K562 (cell line): ENCODE measurements around the gene WASL. TPM values are rescaled to one million over a fixed set of nuclear protein-coding genes. Genes with fewer than 3 reads are reported as not detected.

Source experiments
- BCL6 ChIP-seq: fragments of 250-450 bp; sonication (Bioruptor Pico); IDR thresholded peaks from 2 replicates; pipeline ENCODE4 v1.4.0; 2020
- CAMTA2 ChIP-seq: fragments of 250-450 bp; sonication (Bioruptor Pico); conservative IDR thresholded peaks from 2 replicates; pipeline ENCODE4 v1.5.1; 2022
- CBFA2T2 ChIP-seq: fragments of 450-650 bp; conservative IDR thresholded peaks from 2 replicates; pipeline ENCODE4 v1.6.1; 2017; ENCODE audit warnings: mild to moderate bottlenecking
- CUX1 ChIP-seq: fragments of 200-800 bp; sonication (Bioruptor generic); IDR thresholded peaks from 2 replicates; pipeline ENCODE4 v1.6.1; 2016; ENCODE audit warnings: missing genetic modification characterization, missing compliant biosample characterization
- ETV1 ChIP-seq: fragments of 450-650 bp; conservative IDR thresholded peaks from 2 replicates; pipeline ENCODE4 v1.6.1; 2016; ENCODE audit warnings: missing genetic modification characterization, control low read depth, low read depth, missing compliant biosample characterization
- HEY1 ChIP-seq: fragments of 250-450 bp; sonication (Bioruptor Pico); IDR thresholded peaks from 2 replicates; pipeline ENCODE4 v1.5.0; 2020; ENCODE audit warnings: mild to moderate bottlenecking, moderate library complexity, borderline replicate concordance
- MXD1 ChIP-seq: fragments of 250-450 bp; sonication (Bioruptor Pico); IDR thresholded peaks from 2 replicates; pipeline ENCODE4 v1.8.0; 2021; ENCODE audit warnings: borderline replicate concordance, mild to moderate bottlenecking, moderate library complexity; ENCODE audit not compliant: poor library complexity, severe bottlenecking
- NCOR1 ChIP-seq: fragments of 450-650 bp; IDR thresholded peaks from 2 replicates; pipeline ENCODE4 v1.6.1; 2016; ENCODE audit warnings: mild to moderate bottlenecking, moderate library complexity
- NEUROD1 ChIP-seq: fragments of 150-350 bp; IDR thresholded peaks from 2 replicates; pipeline ENCODE4 v1.6.1; 2014; ENCODE audit warnings: borderline replicate concordance, low read length, low read depth; ENCODE audit not compliant: partially characterized antibody
- RBM34 ChIP-seq: fragments of 200-400 bp; formaldehyde crosslinking; IDR thresholded peaks from 2 replicates; pipeline ENCODE4 v1.6.1; 2018; ENCODE audit warnings: low read length, borderline replicate concordance; ENCODE audit not compliant: insufficient read depth
- TOE1 ChIP-seq, 2 experiments: fragments of 450-650 bp in 1 of 2; sonication (generic) in 1 of 2; formaldehyde crosslinking in 1 of 2; IDR thresholded peaks; 2 replicates each; pipeline versions ENCODE4 v1.7.1 to v1.8.0; 2016 to 2022; ENCODE audit warnings: borderline replicate concordance in 2 of 2, mild to moderate bottlenecking in 2 of 2, antibody characterized with exemption in 1 of 2, inconsistent platforms in 1 of 2, low read depth in 1 of 2, missing genetic modification reagents in 1 of 2, moderate library complexity in 1 of 2
- ZNF23 ChIP-seq: fragments of 250-450 bp; sonication (Bioruptor Pico); IDR thresholded peaks from 2 replicates; pipeline ENCODE4 v1.4.0; 2020; ENCODE audit warnings: mild to moderate bottlenecking
- ZNF277 ChIP-seq: fragments of 250-450 bp; sonication (Bioruptor Pico); IDR thresholded peaks from 2 replicates; pipeline ENCODE4 v1.8.0; 2022; ENCODE audit warnings: inconsistent platforms, mild to moderate bottlenecking, moderate library complexity, borderline replicate concordance
- ZNF431 ChIP-seq: sonication (generic); formaldehyde crosslinking; IDR thresholded peaks from 2 replicates; pipeline ENCODE4 v1.8.0; 2022; ENCODE audit warnings: mild to moderate bottlenecking, missing genetic modification reagents
- ZNF444 ChIP-seq: fragments of 250-450 bp; sonication (Bioruptor Pico); IDR thresholded peaks from 2 replicates; pipeline ENCODE4 v1.4.0; 2020; ENCODE audit warnings: mild to moderate bottlenecking, moderate library complexity
- ZNF589 ChIP-seq: fragments of 200-800 bp; sonication (Bioruptor generic); IDR thresholded peaks from 2 replicates; pipeline ENCODE4 v1.6.1; 2016; ENCODE audit warnings: low read depth, missing genetic modification characterization, missing compliant biosample characterization
- polyA plus RNA-seq, 8 experiments: library from polyadenylated mRNA; depleted of rRNA in 4 of 8; stranded (reverse) in 5 of 8; unstranded in 3 of 8; fragments of >200 nt; fragmentation: Nextera tagmentation in 2 of 8; fragmentation: Illumina TruSeq in 1 of 8; extraction: Ambion mirVana in 2 of 8; extraction: Trizol in 1 of 8; gene quantifications; 2 replicates each; pipeline versions ENCODE4 v1.2.1 to v1.2.3, GENCODE V29; 2011 to 2014; ENCODE audit warnings: inconsistent platforms in 1 of 8, missing spikeins in 1 of 8
- total RNA-seq, 7 experiments: library from RNA; depleted of rRNA in 6 of 7; stranded (reverse); fragments of >200 nt in 6 of 7; fragmentation: Illumina TruSeq in 2 of 7; extraction: Trizol in 2 of 7; gene quantifications; 2 replicates each; pipeline versions ENCODE4 v1.2.1 to v1.2.3, GENCODE V29; 2011 to 2021; ENCODE audit warnings: low replicate concordance in 1 of 7
- TF ChIP-seq, protein P1 (sequence below): fragments of 200-400 bp; formaldehyde crosslinking; IDR thresholded peaks from 2 replicates; pipeline ENCODE4 v1.6.1; 2017; ENCODE audit warnings: mild to moderate bottlenecking, low read depth, low read length, moderate library complexity

The WASL gene
- total and polyA plus RNA-seq, 9 of the 15 experiments (the other 6 are each of a cell fraction or from before 2014, with no cell fraction given) = 3.2 to 13.9 (median 8.3) TPM

GRCh38 chr7:123748734-123749536 is at the start of gene WASL (continued):
- TF ChIP-seq HEY1 (CRISPR knock-in tag) = no peak
- TF ChIP-seq CUX1 (CRISPR knock-in tag) = no peak
- TF ChIP-seq ZNF277 = no peak
- no peak for TF ChIP-seq CBFA2T2
- peak; percentile 90; the same call in 1 of the 2 replicates for TF ChIP-seq ZNF589 (CRISPR knock-in tag)
- TF ChIP-seq BCL6 (CRISPR knock-in tag) = no peak
- TF ChIP-seq RBM34 = no peak
- peak; percentile 91 for TF ChIP-seq NEUROD1
- peak; percentile 42; the same call in 1 of the 2 replicates for TF ChIP-seq TOE1 (IDR thresholded peaks at IDR 0.05; ENCODE audit: borderline replicate concordance)
- no peak for TF ChIP-seq TOE1 (CRISPR knock-in tag; IDR thresholded peaks at IDR 0.05; ENCODE audit: borderline replicate concordance, low read depth)
- peak; percentile 63 for TF ChIP-seq NCOR1
- no peak for TF ChIP-seq CAMTA2
- TF ChIP-seq, protein P1, sequence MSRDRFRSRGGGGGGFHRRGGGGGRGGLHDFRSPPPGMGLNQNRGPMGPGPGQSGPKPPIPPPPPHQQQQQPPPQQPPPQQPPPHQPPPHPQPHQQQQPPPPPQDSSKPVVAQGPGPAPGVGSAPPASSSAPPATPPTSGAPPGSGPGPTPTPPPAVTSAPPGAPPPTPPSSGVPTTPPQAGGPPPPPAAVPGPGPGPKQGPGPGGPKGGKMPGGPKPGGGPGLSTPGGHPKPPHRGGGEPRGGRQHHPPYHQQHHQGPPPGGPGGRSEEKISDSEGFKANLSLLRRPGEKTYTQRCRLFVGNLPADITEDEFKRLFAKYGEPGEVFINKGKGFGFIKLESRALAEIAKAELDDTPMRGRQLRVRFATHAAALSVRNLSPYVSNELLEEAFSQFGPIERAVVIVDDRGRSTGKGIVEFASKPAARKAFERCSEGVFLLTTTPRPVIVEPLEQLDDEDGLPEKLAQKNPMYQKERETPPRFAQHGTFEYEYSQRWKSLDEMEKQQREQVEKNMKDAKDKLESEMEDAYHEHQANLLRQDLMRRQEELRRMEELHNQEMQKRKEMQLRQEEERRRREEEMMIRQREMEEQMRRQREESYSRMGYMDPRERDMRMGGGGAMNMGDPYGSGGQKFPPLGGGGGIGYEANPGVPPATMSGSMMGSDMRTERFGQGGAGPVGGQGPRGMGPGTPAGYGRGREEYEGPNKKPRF = no peak
- TF ChIP-seq ZNF444 (CRISPR knock-in tag) = no peak; the same call in 1 of the 2 replicates
- TF ChIP-seq MXD1 (CRISPR knock-in tag) = no peak
- TF ChIP-seq ETV1 (tag) = peak; percentile 95
- peak; percentile 52; the same call in 1 of the 2 replicates for TF ChIP-seq ZNF23 (CRISPR knock-in tag)
- peak; percentile 45 for TF ChIP-seq ZNF431 (CRISPR knock-in tag)
